A549 (cell line): ENCODE data around the gene SDF2L1. TPM values are rescaled to one million over a fixed set of nuclear protein-coding genes. Genes with fewer than 3 reads are reported as not detected.

Experiments
- ATAC-seq, 2 experiments: fragments of 200-7000 bp in 1 of 2; fragments of >200 bp in 1 of 2; cut with Nextera tagmentation in 1 of 2; cut with Tn5 transposase in 1 of 2; 3 replicates each; pipeline versions ENCODE4 v1.8.0 to v1.9.1; 2018 to 2020; ENCODE audit warnings: mild to moderate bottlenecking in 1 of 2, moderate library complexity in 1 of 2
- CTCF ChIA-PET: fragments of 300-600 bp; sonication (Branson Sonifier 250); formaldehyde crosslinking; extraction: SDS; loops from one replicate; lab custom pipeline; 2021; ENCODE audit warnings: antibody characterized with exemption, inconsistent platforms; lab: Yijun Ruan, JAX
- POLR2A ChIA-PET: fragments of 350-600 bp; formaldehyde crosslinking; extraction: SDS; loops from one replicate; lab custom pipeline; 2021; ENCODE audit warnings: antibody characterized with exemption, inconsistent platforms; lab: Yijun Ruan, JAX
- DNase-seq, 2 experiments: peaks; one replicate each; pipeline versions ENCODE4 v3.0.0 to v3.0.0-alpha.2; 2011 to 2016; ENCODE audit warnings: low read depth in 1 of 2, low spot score in 1 of 2
- FAIRE-seq: peaks from 2 replicates; lab custom pipeline; 2011; peaks lifted over from hg19 to GRCh38; lab: Jason Lieb, UNC
- H3K27ac ChIP-seq, 2 experiments: fragments of >200 bp; sonication (Bioruptor Twin); formaldehyde crosslinking; 3 replicates each; pipeline ENCODE4 v1.5.1; 2016 to 2017
- H3K4me1 ChIP-seq: fragments of >200 bp; sonication (Bioruptor Twin); formaldehyde crosslinking; 3 replicates; pipeline ENCODE4 v1.6.1; 2016
- H3K4me2 ChIP-seq: fragments of >200 bp; sonication (Bioruptor Twin); formaldehyde crosslinking; 3 replicates; pipeline ENCODE4 v1.6.1; 2016
- H3K4me3 ChIP-seq: fragments of >200 bp; sonication (Bioruptor Twin); formaldehyde crosslinking; 3 replicates; pipeline ENCODE4 v1.5.1; 2016
- H3K9me3 ChIP-seq: fragments of >200 bp; sonication (Bioruptor Twin); formaldehyde crosslinking; 3 replicates; pipeline ENCODE4 v1.6.1; 2016
- ATOH8 ChIP-seq: fragments of 250-450 bp; sonication (Bioruptor Pico); IDR thresholded peaks from 2 replicates; pipeline ENCODE4 v1.5.0; 2020; ENCODE audit warnings: low read depth, mild to moderate bottlenecking, moderate library complexity
- BCL3 ChIP-seq: fragments of >200 bp; sonication (Bioruptor Twin); formaldehyde crosslinking; IDR thresholded peaks from 3 replicates; pipeline ENCODE4 v1.6.1; 2016
- BHLHE40 ChIP-seq: IDR thresholded peaks from 2 replicates; pipeline ENCODE4 v1.6.1; 2012; ENCODE audit warnings: low read depth, low read length, inconsistent platforms
- CBX2 ChIP-seq: fragments of 200-600 bp; sonication (generic); IDR thresholded peaks from 2 replicates; pipeline ENCODE4 v1.6.1; 2016; ENCODE audit warnings: low read depth, mild to moderate bottlenecking, borderline replicate concordance
- CEBPB ChIP-seq, 2 experiments: fragments of >200 bp in 1 of 2; sonication (Bioruptor Twin) in 1 of 2; formaldehyde crosslinking in 1 of 2; IDR thresholded peaks; 2 replicates each; pipeline ENCODE4 v1.6.1; 2012 to 2016
- CHD4 ChIP-seq: fragments of 200-600 bp; sonication (generic); IDR thresholded peaks from 2 replicates; pipeline ENCODE4 v1.6.1; 2016; ENCODE audit warnings: antibody characterized with exemption, mild to moderate bottlenecking, borderline replicate concordance
- CTCF ChIP-seq: fragments of >200 bp; sonication (Bioruptor Twin); formaldehyde crosslinking; IDR thresholded peaks from 3 replicates; pipeline ENCODE4 v1.5.1; 2016
- E2F6 ChIP-seq: IDR thresholded peaks from 2 replicates; pipeline ENCODE4 v1.6.1; 2012; ENCODE audit warnings: low read depth, borderline replicate concordance
- FOXS1 ChIP-seq: fragments of 250-450 bp; sonication (Bioruptor Pico); IDR thresholded peaks from 2 replicates; pipeline ENCODE4 v1.5.0; 2020; ENCODE audit warnings: mild to moderate bottlenecking, moderate library complexity
- HES2 ChIP-seq: fragments of >200 bp; sonication (Bioruptor Twin); formaldehyde crosslinking; IDR thresholded peaks from 2 replicates; pipeline ENCODE4 v1.6.1; 2016
- HOXA7 ChIP-seq: fragments of 250-450 bp; sonication (Bioruptor Pico); IDR thresholded peaks from 2 replicates; pipeline ENCODE4 v1.5.0; 2020; ENCODE audit warnings: mild to moderate bottlenecking, moderate library complexity
- HOXB5 ChIP-seq: fragments of 250-450 bp; sonication (Bioruptor Pico); IDR thresholded peaks from 2 replicates; pipeline ENCODE4 v1.5.0; 2020; ENCODE audit warnings: mild to moderate bottlenecking, moderate library complexity
- JUNB ChIP-seq: fragments of >200 bp; sonication (Bioruptor Twin); formaldehyde crosslinking; IDR thresholded peaks from 2 replicates; pipeline ENCODE4 v1.6.1; 2016
- KDM1A ChIP-seq: fragments of 200-600 bp; sonication (generic); IDR thresholded peaks from 2 replicates; pipeline ENCODE4 v1.6.1; 2016; ENCODE audit warnings: low read depth, mild to moderate bottlenecking
- KDM5A ChIP-seq: fragments of 200-600 bp; sonication (generic); IDR thresholded peaks from 2 replicates; pipeline ENCODE4 v1.6.1; 2016; ENCODE audit warnings: antibody characterized with exemption, mild to moderate bottlenecking
- MAFK ChIP-seq: fragments of 450-650 bp; IDR thresholded peaks from 2 replicates; pipeline ENCODE4 v1.6.1; 2014; ENCODE audit not compliant: partially characterized antibody
- MAX ChIP-seq: IDR thresholded peaks from 2 replicates; pipeline ENCODE4 v1.6.1; 2012
- MYC ChIP-seq: IDR thresholded peaks from 2 replicates; pipeline ENCODE4 v1.6.1; 2012; ENCODE audit warnings: mild to moderate bottlenecking, inconsistent platforms, low read length, improper control_type of control experiment, borderline replicate concordance
- POLR2A ChIP-seq: IDR thresholded peaks from 2 replicates; pipeline ENCODE4 v1.6.1; 2012; ENCODE audit warnings: mild to moderate bottlenecking, low read length
- POLR2AphosphoS2 ChIP-seq: conservative IDR thresholded peaks from 2 replicates; pipeline ENCODE4 v1.6.1; 2012; ENCODE audit warnings: low read length, improper control_type of control experiment, inconsistent platforms
- RAD21 ChIP-seq, 2 experiments: fragments of >200 bp in 1 of 2; sonication (Bioruptor Twin) in 1 of 2; formaldehyde crosslinking in 1 of 2; IDR thresholded peaks in 1 of 2; conservative IDR thresholded peaks in 1 of 2; 2 replicates in 1 of 2; 3 replicates in 1 of 2; pipeline ENCODE4 v1.6.1; 2012 to 2018; ENCODE audit warnings: inconsistent platforms in 1 of 2
- REST ChIP-seq: fragments of 200-600 bp; sonication (generic); IDR thresholded peaks from 2 replicates; pipeline ENCODE4 v1.6.1; 2016; ENCODE audit warnings: antibody characterized with exemption, mild to moderate bottlenecking, moderate library complexity
- TP53 ChIP-seq: fragments of 250-450 bp; sonication (Bioruptor Pico); IDR thresholded peaks from 2 replicates; pipeline ENCODE4 v1.5.0; 2021; ENCODE audit warnings: mild to moderate bottlenecking, moderate library complexity
- ZFP36 ChIP-seq: fragments of 450-650 bp; IDR thresholded peaks from 2 replicates; pipeline ENCODE4 v1.6.1; 2014; ENCODE audit warnings: borderline replicate concordance; ENCODE audit not compliant: partially characterized antibody
- WGBS: methylation state at CpG from one replicate; pipeline ENCODE4 v1.1.6; 2017; ENCODE audit errors: missing lambda C conversion rate; 5-methylcytosine and 5-hydroxymethylcytosine counted together
- polyA plus RNA-seq, 4 experiments: library from polyadenylated mRNA; depleted of rRNA in 3 of 4; stranded (reverse); fragments of >200 nt; fragmentation: RNase III in 1 of 4; extraction: RNeasy Plus Mini Kit Qiagen cat#74134 plus additional on column Dnase treatment in 1 of 4; gene quantifications; 2 replicates in 3 of 4; 3 replicates in 1 of 4; pipeline ENCODE4 v1.2.3, GENCODE V29; 2011 to 2017

SDF2L1 gene
- polyA plus RNA-seq, 2 of the 4 experiments (the other 2 are of a cell fraction), result 13.7 to 41.9 TPM

GRCh38 chr22:21679383-21679782, 37.3 kb downstream of the SDF2L1 start:
- TF ChIP-seq HES2, result no peak
- no peak for TF ChIP-seq MAX
- no peak for TF ChIP-seq KDM1A
- TF ChIP-seq FOXS1, result no peak
- no peak for TF ChIP-seq CTCF
- no peak for TF ChIP-seq POLR2AphosphoS2
- no peak for TF ChIP-seq HOXB5 (CRISPR knock-in tag)
- TF ChIP-seq CBX2, result no peak
- no peak for TF ChIP-seq RAD21 (conservative IDR thresholded peaks at IDR 0.05 in 1 of 2, IDR thresholded peaks at IDR 0.05 in 1 of 2)
- no peak for TF ChIP-seq ATOH8 (CRISPR knock-in tag)
- TF ChIP-seq E2F6, result no peak
- TF ChIP-seq REST, result no peak
- TF ChIP-seq, all 56 proteins: peak for 0
- DNase-seq (no peak), FAIRE-seq (no peak), ATAC-seq (no peak)
- no peaks in the 10 kb centered on the region for H3K9me3 ChIP-seq
- ChIA-PET CTCF (no interaction called here), POLR2A (no interaction called here)
- H3K27ac ChIP-seq, result no peak overlapping the region
- no peak overlapping the region for H3K4me2 ChIP-seq
- H3K4me1 ChIP-seq, result no peaks in the 10 kb centered on the region
- 71% methylated on average over 4 of the region's 4 CpGs for WGBS
- H3K4me3 ChIP-seq, result no peak overlapping the region

- Histone ChIP-seq H3K9me3 (no peaks in the 10 kb centered on the region), H3K4me2 (no peak overlapping the region), H3K4me1 (no peaks in the 10 kb centered on the region), H3K27ac (no peak overlapping the region), H3K4me3 (no peak overlapping the region)
- ATAC-seq, result peak in 1 of 2 experiments; percentile 35; a peak in 1 of 6 replicates
- ChIA-PET POLR2A (no interaction called here), CTCF (no interaction called here)
- DNase-seq, result no peak
- FAIRE-seq, result no peak
- 88% methylated on average over 21 of the region's 21 CpGs for WGBS
- TF ChIP-seq MAFK (no peak), MYC (no peak), JUNB (no peak), BCL3 (no peak), TP53 (CRISPR knock-in tag) (no peak), MAX (no peak), POLR2A (no peak), ZFP36 (no peak), FOXS1 (no peak), BHLHE40 (no peak), CBX2 (no peak), KDM5A (no peak), CEBPB (IDR thresholded peaks at IDR 0.05) (no peak), CHD4 (no peak), HOXA7 (CRISPR knock-in tag) (no peak), HES2 (no peak)
Measured at GRCh38 chr22:21680830-21681565, 38.9 kb downstream of the SDF2L1 start.
